Endodermal cell (in vitro differentiated cells): Measurements from ENCODE around the gene SLC12A6. TPM values are rescaled to one million over a fixed set of nuclear protein-coding genes. Genes with fewer than 3 reads are reported as not detected.

Source experiments
- DNase-seq: peaks from one replicate; pipeline ENCODE4 v3.0.0-alpha.2; 2017
- H3K27ac ChIP-seq: 2 replicates; pipeline ENCODE4 v1.5.1; 2013; ENCODE audit warnings: mild to moderate bottlenecking, low read depth, low read length, moderate library complexity
- H3K27me3 ChIP-seq: 2 replicates; pipeline ENCODE4 v1.6.1; 2013; ENCODE audit warnings: mild to moderate bottlenecking, low read length, moderate library complexity; ENCODE audit not compliant: insufficient read depth, control insufficient read depth, poor library complexity, severe bottlenecking
- H3K36me3 ChIP-seq: 2 replicates; pipeline ENCODE4 v1.7.0; 2013; ENCODE audit warnings: mild to moderate bottlenecking, low read length, moderate library complexity; ENCODE audit not compliant: control insufficient read depth, insufficient read depth
- H3K4me1 ChIP-seq: one replicate; pipeline ENCODE4 v1.7.0; 2013; ENCODE audit warnings: low read length; ENCODE audit not compliant: control insufficient read depth, insufficient read depth
- H3K4me3 ChIP-seq: 2 replicates; pipeline ENCODE4 v1.5.1; 2013; ENCODE audit warnings: mild to moderate bottlenecking, low read length, moderate library complexity
- H3K9ac ChIP-seq: 2 replicates; pipeline ENCODE4 v1.6.1; 2013; ENCODE audit warnings: mild to moderate bottlenecking, low read length, moderate library complexity; ENCODE audit not compliant: poor library complexity, severe bottlenecking; ENCODE audit errors: extremely low read depth
- H3K9me3 ChIP-seq: 2 replicates; pipeline ENCODE4 v1.6.1; 2013; ENCODE audit warnings: mild to moderate bottlenecking, low read length, moderate library complexity; ENCODE audit not compliant: control insufficient read depth
- H3K27ac Mint-ChIP-seq: 2 replicates; pipeline ENCODE4 v1.8.0; 2020; ENCODE audit warnings: mixed read lengths
- H3K27me3 Mint-ChIP-seq: 2 replicates; pipeline ENCODE4 v1.8.0; 2021; ENCODE audit warnings: mild to moderate bottlenecking, mixed read lengths; ENCODE audit not compliant: insufficient read depth
- H3K36me3 Mint-ChIP-seq: 2 replicates; pipeline ENCODE4 v1.8.0; 2020; ENCODE audit warnings: low read depth, mixed read lengths
- H3K4me1 Mint-ChIP-seq: 2 replicates; pipeline ENCODE4 v1.8.0; 2020; ENCODE audit warnings: mixed read lengths
- H3K4me3 Mint-ChIP-seq: 2 replicates; pipeline ENCODE4 v1.8.0; 2020; ENCODE audit warnings: mild to moderate bottlenecking, moderate library complexity, mixed read lengths
- H3K9me3 Mint-ChIP-seq: 2 replicates; pipeline ENCODE4 v1.8.0; 2020; ENCODE audit warnings: mild to moderate bottlenecking, mixed read lengths
- CTCF ChIP-seq: fragments of 200-600 bp; sonication (generic); conservative IDR thresholded peaks from 2 replicates; pipeline ENCODE4 v1.5.0; 2021; ENCODE audit warnings: antibody characterized with exemption, mild to moderate bottlenecking
- WGBS, 2 experiments: methylation state at CpG; one replicate each; pipeline versions ENCODE4 v1.1.5 to v1.1.7; 2013; ENCODE audit warnings: missing lambda C conversion rate in 2 of 2, mixed read lengths in 1 of 2; ENCODE audit not compliant: insufficient coverage in 1 of 2, insufficient read length in 1 of 2; 5-methylcytosine and 5-hydroxymethylcytosine counted together
- total RNA-seq, 2 donors: library from RNA; stranded (reverse); fragmentation: NEBNext Ultra II Directional in 1 of 2; extraction: Animal tissue kit (Norgen Biotek cat#: 25700) in 1 of 2; gene quantifications; 2 replicates in 1 of 2; 3 replicates in 1 of 2; pipeline ENCODE4 v1.2.1, GENCODE V29; 2021

SLC12A6 gene
- total RNA-seq, 2 donors from 2014 or later, result 18.2 to 23.3 TPM

- Histone ChIP-seq H3K36me3 (no peaks in the 10 kb centered on the region), H3K9me3 (no peaks in the 10 kb centered on the region), H3K27ac (no peak overlapping the region), H3K27me3 (no peaks in the 10 kb centered on the region), H3K9ac (no peak overlapping the region), H3K4me1 (no peaks in the 10 kb centered on the region), H3K4me3 (no peak overlapping the region)
- no peak for TF ChIP-seq CTCF
- Mint-ChIP-seq H3K36me3 (peaks cover 2% of the 10 kb centered on the region), H3K27me3 (no peaks in the 10 kb centered on the region), H3K27ac (no peak overlapping the region), H3K4me1 (no peaks in the 10 kb centered on the region), H3K9me3 (no peaks in the 10 kb centered on the region), H3K4me3 (no peak overlapping the region)
- DNase-seq, result no peak
Observed at GRCh38 chr15:34275154-34275553, 62.4 kb downstream of the SLC12A6 start.

- Mint-ChIP-seq H3K36me3 (peaks cover 2% of the 10 kb centered on the region), H3K9me3 (no peaks in the 10 kb centered on the region), H3K27ac (no peak overlapping the region), H3K4me3 (no peak overlapping the region), H3K4me1 (no peaks in the 10 kb centered on the region), H3K27me3 (no peaks in the 10 kb centered on the region)
- H3K27ac ChIP-seq, result no peak overlapping the region
- H3K9ac ChIP-seq, result no peak overlapping the region
- no peaks in the 10 kb centered on the region for H3K4me1 ChIP-seq
- H3K4me3 ChIP-seq, result no peak overlapping the region
- WGBS, 2 experiments, result 93 to 95% methylated on average over 2 of the region's 3 CpGs
- no peak for DNase-seq
- no peaks in the 10 kb centered on the region for H3K9me3 ChIP-seq
- no peaks in the 10 kb centered on the region for H3K27me3 ChIP-seq
- no peak for TF ChIP-seq CTCF
- H3K36me3 ChIP-seq, result no peaks in the 10 kb centered on the region
Observed at GRCh38 chr15:34271493-34271892, 66.1 kb downstream of the SLC12A6 start.

- H3K9me3 ChIP-seq, result no peaks in the 10 kb centered on the region
- no peak for DNase-seq
- Mint-ChIP-seq H3K36me3 (no peaks in the 10 kb centered on the region), H3K27me3 (no peaks in the 10 kb centered on the region), H3K4me3 (no peak overlapping the region), H3K9me3 (no peaks in the 10 kb centered on the region), H3K4me1 (peaks cover 1% of the 10 kb centered on the region), H3K27ac (no peak overlapping the region)
- no peak overlapping the region for H3K4me3 ChIP-seq
- H3K27ac ChIP-seq, result no peak overlapping the region
- no peak overlapping the region for H3K9ac ChIP-seq
- H3K36me3 ChIP-seq, result no peaks in the 10 kb centered on the region
- TF ChIP-seq CTCF, result no peak
- no peaks in the 10 kb centered on the region for H3K27me3 ChIP-seq
- no peaks in the 10 kb centered on the region for H3K4me1 ChIP-seq
Observed at GRCh38 chr15:34266751-34267150, 70.8 kb downstream of the SLC12A6 start.
